Measurements from ENCODE around the gene ODAD4. TPM values are rescaled to one million over a fixed set of nuclear protein-coding genes. Genes with fewer than 3 reads are reported as not detected.

Gene ODAD4
- total and polyA plus RNA-seq, 4 donors, result 0.07 to 1.0 (median 0.23) TPM

- DNase-seq (ENCODE audit: low spot score), result no peak
- 96% methylated on average over 3 of the region's 3 CpGs for WGBS
Observed at GRCh38 chr17:41943492-41943891, 13.1 kb downstream of the ODAD4 start.

More at GRCh38 chr17:41943492-41943891, 13.1 kb downstream of the ODAD4 start:
- Histone ChIP-seq H3K4me1 (ENCODE audit: control insufficient read depth in 4 of 4, insufficient read depth in 4 of 4, low read length in 3 of 4) (peaks cover 0 to 19% (median 8%) of the 10 kb centered on the region in 4 donors), H3K9me3 (ENCODE audit: control insufficient read depth in 4 of 4, low read length in 3 of 4) (no peaks in the 10 kb centered on the region), H3K4me3 (ENCODE audit: low read depth in 1 of 3, low read length in 3 of 3) (no peak overlapping the region), H3K27me3 (ENCODE audit: control insufficient read depth in 4 of 4, insufficient read depth in 4 of 4, low read length in 3 of 4) (no peaks in the 10 kb centered on the region), H3K36me3 (ENCODE audit: control insufficient read depth in 4 of 4, insufficient read depth in 3 of 4, low read depth in 1 of 4, low read length in 3 of 4) (no peaks in the 10 kb centered on the region), H3K27ac (ENCODE audit: low read depth in 1 of 2, low read length in 2 of 2) (no peak overlapping the region), H3K9ac (ENCODE audit: low read depth in 1 of 2, low read length in 2 of 2) (no peak overlapping the region)
- TF ChIP-seq TAF1 (conservative IDR thresholded peaks at IDR 0.05) (no peak), SP1 (IDR thresholded peaks at IDR 0.05) (no peak), FOXA1 (IDR thresholded peaks at IDR 0.05) (no peak), RAD21 (IDR thresholded peaks at IDR 0.05) (no peak), YY1 (IDR thresholded peaks at IDR 0.05) (no peak), JUND (IDR thresholded peaks at IDR 0.05) (no peak), MAX (IDR thresholded peaks at IDR 0.05) (no peak), HNF4A (conservative IDR thresholded peaks at IDR 0.05) (no peak), ATF3 (IDR thresholded peaks at IDR 0.05) (no peak), NR2F2 (IDR thresholded peaks at IDR 0.05) (no peak), EGR1 (IDR thresholded peaks at IDR 0.05; ENCODE audit: low read depth in 2 of 2) (no peak), HNF4G (IDR thresholded peaks at IDR 0.05) (no peak), REST (IDR thresholded peaks at IDR 0.05) (no peak), GABPA (IDR thresholded peaks at IDR 0.05 in 1 of 2, conservative IDR thresholded peaks at IDR 0.05 in 1 of 2) (no peak), CTCF (IDR thresholded peaks at IDR 0.05; ENCODE audit: low read depth, low read length, missing input control) (no peak), RXRA (IDR thresholded peaks at IDR 0.05) (no peak), FOXA2 (IDR thresholded peaks at IDR 0.05) (no peak)
- TF ChIP-seq, protein P1, sequence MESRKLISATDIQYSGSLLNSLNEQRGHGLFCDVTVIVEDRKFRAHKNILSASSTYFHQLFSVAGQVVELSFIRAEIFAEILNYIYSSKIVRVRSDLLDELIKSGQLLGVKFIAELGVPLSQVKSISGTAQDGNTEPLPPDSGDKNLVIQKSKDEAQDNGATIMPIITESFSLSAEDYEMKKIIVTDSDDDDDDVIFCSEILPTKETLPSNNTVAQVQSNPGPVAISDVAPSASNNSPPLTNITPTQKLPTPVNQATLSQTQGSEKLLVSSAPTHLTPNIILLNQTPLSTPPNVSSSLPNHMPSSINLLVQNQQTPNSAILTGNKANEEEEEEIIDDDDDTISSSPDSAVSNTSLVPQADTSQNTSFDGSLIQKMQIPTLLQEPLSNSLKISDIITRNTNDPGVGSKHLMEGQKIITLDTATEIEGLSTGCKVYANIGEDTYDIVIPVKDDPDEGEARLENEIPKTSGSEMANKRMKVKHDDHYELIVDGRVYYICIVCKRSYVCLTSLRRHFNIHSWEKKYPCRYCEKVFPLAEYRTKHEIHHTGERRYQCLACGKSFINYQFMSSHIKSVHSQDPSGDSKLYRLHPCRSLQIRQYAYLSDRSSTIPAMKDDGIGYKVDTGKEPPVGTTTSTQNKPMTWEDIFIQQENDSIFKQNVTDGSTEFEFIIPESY (IDR thresholded peaks at IDR 0.05), result no peak

Measured in liver (tissue), 9 donors.